ELF-1 (cell line): ENCODE measurements around the gene CEP57L1.
"Not testable (repeated sequence)": the region's sequence is repeated elsewhere in the genome, so short reads cannot be mapped to it uniquely, and the experiment has no call there.

ENCODE experiments used
- DNase-seq: peaks from one replicate; pipeline ENCODE4 v3.0.0-alpha.2; 2016; ENCODE audit warnings: low read depth, low spot score

The CEP57L1 gene

DNA sequence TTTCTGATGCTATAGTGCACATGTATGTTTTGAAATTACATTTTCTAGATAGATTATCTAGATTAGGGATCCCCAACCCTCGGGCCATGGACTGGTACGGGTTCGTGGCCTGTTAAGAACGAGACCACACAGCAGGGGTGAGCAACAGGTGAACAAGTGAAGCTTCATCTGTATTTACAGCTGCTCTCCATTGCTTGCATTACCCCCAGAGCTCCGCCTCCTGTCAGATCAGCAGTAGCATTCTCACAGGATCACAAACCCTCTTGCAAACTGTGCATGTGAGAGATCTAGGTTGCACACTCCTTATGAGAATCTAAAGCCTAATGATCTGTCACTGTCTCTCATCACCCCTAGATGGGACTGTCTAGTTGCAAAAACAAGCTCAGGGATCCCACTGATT, 10.4 kb downstream of the CEP57L1 start:
- DNase-seq: no peak

DNA sequence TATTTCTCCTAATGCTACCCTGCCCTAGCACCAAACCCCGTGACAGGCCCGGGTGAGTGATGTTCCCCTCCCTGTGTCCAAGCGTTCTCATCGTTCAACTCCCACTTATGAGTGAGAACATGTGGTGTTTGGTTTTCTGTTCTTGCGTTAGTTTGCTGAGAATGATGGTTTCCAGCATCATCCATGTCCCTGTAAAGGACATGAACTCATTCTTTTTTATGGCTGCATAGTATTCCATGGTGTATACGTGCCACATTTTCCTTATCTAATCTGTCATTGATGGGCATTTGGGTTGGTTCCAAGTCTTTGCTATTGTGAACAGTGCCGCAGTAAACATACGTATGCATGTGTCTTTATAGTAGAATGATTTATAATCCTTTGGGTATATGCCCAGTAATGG, 14.4 kb downstream of the CEP57L1 start:
- not testable (repeated sequence) for DNase-seq

DNA sequence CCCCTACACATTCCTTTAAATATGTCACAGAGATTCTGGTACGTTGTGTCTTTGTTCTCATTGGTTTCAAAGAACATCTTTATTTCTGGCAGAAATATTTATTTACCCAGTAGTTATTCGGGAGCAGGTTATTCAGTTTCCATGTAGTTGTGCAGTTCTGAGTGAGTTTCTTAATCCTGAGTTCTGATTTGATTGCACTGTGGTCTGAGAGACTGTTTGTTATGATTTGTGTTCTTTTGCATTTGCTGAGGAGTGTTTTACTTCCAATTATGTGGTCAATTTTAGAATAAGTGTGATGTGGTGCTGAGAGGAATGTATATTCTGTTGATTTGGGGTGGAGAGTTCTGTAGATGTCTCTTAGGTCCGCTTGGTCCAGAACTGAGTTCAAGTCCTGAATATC, 17.4 kb downstream of the CEP57L1 start:
- not testable (repeated sequence) for DNase-seq

DNA sequence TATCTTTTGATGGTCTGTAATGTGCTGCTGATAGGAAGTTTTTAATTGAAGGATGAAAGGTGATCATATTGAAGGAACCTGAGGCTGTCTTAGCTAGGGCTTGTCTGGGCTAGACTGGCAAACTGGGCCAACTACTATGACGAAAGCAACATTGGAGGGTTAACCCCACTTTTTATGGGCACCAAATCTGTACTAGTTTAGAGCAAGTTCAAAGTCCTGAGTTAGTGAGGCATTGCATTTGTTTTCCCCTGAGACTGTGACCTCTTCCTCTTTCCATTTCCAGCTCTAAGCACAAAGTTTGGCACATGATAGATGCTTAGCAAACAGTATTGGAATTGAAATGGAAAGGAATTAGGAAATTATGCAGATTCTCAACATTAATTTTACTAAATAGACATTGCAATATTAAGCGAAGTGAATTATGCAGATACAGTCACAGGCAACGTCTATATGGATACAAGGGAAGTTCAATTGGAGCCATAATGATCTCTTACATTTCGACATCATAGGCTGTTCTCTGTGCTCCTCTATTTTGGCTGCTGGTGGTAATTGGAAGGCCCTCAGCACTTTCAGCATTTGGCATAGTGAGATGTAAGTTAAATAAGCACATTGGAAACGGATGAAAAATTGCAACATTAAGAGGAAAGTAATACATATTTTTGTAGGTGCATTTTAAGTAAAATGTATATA, 22.2 kb downstream of the CEP57L1 start:
- DNase-seq: no peak

DNA sequence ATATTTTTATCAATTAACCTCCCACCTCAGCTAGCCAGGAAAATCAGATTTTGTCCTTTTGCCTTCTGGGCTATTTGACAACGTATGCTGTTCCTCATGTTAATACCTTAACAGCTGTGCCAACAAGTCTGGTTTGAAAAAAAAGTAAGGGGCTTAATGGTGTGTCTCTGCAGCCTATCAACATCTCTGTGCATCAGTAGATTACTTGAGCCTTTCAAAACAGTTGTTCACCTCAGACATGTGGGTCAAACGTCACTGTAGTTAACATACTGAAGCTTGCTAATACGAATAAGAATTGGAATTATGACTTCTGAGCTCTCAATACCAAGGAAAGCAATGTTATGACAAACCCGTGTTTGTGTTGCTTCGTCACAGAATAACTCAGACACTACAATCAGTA, 23.0 kb downstream of the CEP57L1 start:
- DNase-seq: no peak

DNA sequence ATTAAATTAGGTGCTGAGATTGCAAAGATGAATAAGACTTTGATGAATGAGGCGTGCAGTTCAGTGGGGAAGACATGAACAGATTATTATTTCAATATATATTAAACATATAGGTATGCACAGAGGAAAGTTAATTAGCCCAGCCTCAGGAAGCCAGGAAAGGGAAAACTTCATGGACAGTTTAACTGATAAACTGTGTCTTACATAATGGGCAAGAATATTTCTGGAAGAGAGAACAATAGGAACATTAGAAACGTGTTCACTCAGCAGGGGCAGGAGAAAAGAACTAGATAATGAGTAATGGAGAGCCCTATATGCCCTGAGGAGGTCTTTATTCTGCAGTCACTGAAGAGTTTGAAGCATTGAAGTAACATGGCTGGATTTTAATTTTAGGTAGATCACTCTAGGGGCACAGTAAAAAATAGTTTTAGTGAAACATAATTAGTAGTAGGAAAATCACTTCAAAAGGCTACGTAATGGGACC, 23.6 kb downstream of the CEP57L1 start:
- no peak for DNase-seq

DNA sequence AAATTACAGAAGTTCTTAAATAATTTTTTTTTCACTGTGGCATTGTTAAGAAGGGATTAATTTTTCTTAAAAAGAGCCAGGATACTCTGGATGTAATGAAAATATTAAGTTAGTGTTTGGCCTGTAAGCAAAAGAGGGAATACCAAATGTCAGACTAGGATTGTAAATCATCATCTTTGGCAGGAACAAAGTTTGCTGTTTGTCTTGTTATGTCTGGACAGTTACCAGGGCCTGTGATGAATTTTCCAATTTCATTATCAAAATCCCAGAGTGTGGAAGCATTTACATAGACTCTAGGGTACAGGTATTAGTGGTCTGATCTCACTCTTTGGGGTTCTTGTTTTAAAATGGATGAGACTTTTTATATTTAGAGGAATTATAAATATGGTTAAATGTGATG, 26.1 kb downstream of the CEP57L1 start:
- no peak for DNase-seq

DNA sequence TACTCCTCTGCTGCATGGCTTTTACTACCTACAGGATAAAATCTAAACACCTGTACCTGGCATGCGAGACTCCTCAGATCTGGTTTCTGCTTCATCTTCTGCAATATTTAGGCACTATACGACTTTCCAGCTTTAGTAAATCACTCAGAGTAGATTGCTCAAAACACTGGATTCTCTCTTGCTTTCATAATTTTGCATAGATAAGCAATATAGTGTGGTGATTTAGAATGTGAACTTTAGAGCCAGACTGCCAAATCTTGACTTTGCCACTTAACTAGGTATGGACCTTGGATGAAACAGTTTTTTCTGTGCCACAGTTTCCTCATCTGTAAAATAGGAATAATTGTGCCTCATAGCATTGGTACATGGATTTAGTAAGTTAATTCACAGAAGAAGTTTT, 28.9 kb downstream of the CEP57L1 start:
- DNase-seq: no peak

DNA sequence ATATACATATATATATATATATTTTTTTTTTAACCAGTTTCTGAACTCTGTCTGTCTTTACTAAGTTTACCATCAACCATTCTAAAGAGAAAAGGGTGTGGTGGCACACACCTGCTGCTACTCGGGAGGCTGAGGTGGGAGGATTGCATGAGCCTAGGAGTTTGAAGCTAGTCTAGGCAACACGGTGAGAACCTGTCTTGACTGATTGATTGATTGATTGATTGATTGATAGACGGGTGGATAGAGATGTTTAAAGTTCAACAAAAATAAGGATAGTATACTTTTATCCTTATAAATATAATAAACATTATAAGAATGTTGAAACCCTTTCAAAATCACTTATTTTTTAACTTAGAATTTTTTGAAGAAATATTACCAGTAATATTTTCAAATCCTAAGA, 30.2 kb downstream of the CEP57L1 start:
- no peak for DNase-seq

DNA sequence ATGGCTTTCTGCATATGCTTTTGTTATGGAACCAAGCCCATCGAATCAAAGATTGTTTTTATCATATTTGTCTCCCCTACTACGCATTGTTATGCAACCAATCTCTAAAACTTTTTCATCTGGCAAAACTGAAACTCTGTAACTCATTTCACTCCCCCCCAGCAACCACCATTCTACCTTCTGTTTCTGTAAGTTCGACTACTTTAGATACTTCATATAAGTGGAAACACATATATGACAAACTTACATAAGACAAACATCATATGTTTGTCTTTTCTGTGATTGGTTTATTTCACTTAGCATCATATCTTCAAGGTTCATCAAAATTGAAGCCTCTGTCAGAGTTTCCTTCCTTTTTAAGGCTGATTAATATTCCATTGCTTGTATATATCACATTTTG, 34.8 kb downstream of the CEP57L1 start:
- no peak for DNase-seq

DNA sequence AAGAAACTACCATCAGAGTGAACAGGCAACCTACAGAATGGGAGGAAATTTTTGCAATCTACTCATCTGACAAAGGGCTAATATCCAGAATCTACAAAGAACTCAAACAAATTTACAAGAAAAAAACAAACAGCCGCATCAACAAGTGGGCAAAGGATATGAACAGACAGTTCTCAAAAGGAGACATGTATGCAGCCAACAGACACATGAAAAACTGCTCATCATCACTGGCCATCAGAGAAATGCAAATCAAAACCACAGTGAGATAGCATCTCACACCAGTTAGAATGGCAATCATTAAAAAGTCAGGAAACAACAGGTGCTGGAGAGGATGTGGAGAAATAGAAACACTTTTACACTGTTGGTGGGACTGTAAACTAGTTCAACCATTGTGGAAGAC, 40.3 kb downstream of the CEP57L1 start:
- DNase-seq: not testable (repeated sequence)

DNA sequence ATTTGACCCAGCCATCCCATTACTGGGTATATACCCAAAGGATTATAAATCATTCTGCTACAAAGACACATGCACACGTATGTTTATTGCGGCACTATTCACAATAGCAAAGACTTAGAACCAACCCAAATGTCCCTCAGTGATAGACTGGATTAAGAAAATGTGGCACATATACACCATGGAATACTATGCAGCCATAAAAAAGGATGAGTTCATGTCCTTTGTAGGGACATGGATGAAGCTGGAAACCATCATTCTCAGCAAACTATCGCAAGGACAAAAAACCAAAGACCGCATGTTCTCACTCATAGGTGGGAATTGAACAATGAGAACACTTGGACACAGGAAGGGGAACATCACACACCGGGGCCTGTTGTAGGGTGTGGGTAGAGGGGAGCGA, 40.7 kb downstream of the CEP57L1 start:
- DNase-seq: not testable (repeated sequence)

DNA sequence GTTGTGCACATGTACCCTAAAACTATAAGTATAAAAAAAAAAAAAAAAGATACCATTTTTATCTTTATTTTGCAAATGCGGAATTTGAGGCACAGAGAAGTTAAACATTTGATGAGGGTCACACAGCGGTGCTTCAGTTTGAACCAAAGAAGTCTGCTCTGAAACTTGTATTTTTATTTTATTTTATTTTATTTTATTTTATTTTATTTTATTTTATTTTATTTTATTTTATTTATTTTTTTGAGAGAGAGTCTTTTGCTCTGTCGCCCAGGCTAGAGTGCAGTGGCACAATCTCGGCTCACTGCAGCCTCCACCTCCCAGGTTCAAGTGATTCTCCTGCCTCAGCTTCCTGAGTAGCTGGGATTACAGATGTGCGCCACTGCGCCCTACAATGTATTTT, 41.2 kb downstream of the CEP57L1 start:
- DNase-seq: not testable (repeated sequence)

DNA sequence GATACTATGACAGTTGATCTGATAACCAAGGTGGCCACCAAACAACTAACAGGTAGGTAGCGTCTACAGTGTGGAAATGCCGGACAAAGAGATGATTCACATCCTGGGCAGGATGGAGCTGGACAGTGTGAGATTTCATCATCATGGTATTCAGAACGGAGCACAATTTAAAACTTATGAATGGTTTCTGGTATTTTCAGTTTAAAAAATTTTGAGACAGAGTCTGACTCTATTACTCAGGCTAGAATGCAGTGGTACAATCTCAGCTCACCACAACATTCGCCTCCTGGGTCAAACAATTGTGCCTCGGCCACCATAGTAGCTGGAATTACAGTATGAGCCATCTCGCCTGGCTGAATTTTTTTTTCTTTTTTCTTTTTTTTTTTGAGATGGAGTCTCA, 43.8 kb downstream of the CEP57L1 start:
- DNase-seq: no peak

DNA sequence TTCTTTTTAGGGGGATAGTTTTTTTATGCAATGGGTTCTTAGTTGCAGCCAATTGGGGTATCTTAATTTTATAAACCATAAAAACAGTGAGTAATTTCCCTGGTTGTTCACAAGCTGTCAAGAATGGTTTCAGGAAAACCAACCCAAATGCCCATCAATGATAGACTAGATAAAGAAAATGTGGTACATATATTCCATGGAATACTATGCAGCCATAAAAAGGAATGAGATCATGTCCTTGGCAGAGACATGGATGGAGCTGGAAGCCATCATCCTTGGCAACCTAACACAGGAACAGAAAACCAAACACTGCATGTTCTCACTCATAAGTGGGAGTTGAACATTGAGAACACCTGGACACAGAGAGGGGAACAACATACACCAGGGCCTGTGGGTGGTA, 46.8 kb downstream of the CEP57L1 start:
- DNase-seq: not testable (repeated sequence)

DNA sequence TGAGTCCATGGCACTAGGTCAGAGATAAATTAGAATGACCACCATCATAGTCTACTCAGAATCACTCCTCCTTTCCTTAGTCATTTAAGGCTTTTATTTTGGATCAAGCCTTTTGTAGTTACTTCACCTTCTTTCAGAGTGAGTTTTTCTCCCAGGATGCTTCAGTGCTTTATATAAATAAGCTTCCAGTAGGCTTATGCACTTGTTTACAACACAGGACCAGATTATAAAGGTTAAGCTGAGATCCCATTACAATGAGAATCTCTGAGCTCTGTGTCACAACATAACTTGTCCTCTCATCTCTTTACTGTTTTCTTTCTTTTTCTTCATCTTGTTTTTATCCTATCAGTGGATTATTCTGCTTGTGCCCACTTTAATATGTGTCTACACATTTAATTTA, 47.9 kb downstream of the CEP57L1 start:
- no peak for DNase-seq

DNA sequence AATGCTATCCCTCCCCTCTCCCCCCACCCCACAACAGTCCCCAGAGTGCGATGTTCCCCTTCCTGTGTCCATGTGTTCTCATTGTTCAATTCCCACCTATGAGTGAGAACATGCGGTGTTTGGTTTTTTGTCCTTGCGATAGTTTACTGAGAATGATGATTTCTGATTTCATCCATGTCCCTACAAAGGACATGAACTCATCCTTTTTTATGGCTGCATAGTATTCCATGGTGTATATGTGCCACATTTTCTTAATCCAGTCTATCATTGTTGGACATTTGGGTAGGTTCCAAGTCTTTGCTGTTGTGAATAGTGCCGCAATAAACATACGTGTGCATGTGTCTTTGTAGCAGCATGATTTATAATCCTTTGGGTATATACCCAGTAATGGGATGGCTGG, 52.9 kb downstream of the CEP57L1 start:
- not testable (repeated sequence) for DNase-seq

DNA sequence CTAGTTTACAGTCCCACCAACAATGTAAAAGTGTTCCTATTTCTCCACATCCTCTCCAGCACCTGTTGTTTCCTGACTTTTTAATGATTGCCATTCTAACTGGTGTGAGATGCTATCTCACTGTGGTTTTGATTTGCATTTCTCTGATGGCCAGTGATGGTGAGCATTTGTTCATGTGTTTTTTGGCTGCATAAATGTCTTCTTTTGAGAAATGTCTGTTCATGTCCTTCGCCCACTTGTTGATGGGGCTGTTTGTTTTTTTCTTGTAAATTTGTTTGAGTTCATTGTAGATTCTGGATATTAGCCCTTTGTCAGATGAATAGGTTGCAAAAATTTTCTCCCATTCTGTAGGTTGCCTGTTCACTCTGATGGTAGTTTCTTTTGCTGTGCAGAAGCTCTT, 53.4 kb downstream of the CEP57L1 start:
- not testable (repeated sequence) for DNase-seq

DNA sequence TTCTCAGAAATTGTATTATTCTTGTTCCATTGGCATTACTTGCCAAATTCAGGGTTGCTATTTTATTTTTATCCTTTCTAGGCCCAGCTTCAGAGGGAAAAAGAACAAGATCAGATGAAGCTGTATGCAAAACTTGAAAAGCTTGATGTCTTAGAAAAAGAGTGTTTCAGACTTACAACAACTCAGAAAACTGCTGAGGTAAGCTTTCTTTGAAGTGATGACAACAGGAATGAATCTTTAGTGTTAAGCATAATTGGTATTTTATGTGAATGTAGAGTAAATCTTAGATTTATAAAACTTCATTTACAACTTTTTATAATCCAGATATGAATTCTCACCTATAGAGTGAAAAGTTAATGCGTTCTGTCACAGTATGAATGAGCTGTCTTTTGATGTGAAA, 58.4 kb downstream of the CEP57L1 start:
- DNase-seq: no peak

DNA sequence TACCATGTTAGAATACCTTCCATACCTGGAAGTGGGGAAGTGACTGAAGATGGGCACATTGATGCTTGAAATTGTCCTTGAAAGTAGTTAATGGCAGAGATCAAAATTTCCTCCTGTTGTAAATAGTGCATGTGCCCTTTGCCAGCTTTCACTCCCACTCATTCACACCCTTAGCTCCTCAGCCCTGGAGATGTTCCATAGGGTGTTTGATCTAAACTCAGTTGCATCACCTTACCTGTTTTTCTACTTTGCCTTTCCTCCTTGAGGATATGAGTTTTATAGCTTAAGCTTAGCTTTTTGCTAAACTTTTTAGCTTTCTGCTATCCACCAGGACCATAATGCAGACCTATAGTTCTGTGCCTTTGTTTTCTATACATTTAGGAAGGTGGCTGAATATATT, 69.0 kb downstream of the CEP57L1 start:
- DNase-seq: no peak

DNA sequence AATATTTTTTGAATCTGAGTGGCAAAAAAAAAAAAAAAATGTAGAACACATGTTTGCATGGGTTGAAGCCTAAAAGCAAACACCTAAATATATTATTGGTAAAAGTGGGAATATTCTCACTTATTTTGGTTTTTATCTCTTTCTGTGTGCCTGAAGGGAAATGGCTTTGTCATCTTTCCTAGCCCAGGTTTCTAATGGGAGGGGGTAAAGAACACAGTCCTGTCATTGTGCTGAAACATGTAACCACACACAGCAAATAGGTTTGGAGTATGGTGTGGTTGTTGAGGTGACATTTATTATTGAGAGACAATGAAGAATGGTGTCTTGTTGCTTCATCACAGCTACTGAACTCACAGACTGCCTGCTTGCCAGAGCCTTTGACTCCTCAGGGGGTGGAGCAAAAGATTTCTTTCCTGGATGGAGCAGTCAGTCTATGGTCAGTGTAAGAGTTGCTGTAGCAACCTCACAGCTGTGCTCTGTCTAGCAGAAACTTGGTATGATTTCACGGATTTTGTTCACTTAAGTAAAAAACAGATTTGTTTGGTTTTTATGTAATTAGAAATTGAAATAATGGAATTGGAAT, 70.2 kb downstream of the CEP57L1 start:
- no peak for DNase-seq

DNA sequence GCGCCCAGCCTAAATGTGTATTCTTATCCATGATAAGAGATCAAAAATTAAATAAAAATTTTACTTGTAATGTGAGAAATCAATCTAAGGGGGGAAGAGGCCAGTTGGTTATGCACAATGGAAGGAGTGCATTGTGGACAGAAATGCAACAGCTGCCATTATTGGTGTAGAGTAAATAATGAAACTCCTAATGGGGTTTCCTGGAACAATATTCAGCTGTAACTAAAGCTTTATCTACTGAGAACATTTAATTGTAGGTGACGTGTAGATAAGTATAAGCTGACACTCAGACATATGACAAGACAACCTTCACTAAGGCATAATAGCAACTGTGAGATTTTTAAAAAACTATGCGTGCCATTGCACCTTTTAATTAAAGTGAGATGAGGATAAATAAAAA, 71.4 kb downstream of the CEP57L1 start:
- no peak for DNase-seq

DNA sequence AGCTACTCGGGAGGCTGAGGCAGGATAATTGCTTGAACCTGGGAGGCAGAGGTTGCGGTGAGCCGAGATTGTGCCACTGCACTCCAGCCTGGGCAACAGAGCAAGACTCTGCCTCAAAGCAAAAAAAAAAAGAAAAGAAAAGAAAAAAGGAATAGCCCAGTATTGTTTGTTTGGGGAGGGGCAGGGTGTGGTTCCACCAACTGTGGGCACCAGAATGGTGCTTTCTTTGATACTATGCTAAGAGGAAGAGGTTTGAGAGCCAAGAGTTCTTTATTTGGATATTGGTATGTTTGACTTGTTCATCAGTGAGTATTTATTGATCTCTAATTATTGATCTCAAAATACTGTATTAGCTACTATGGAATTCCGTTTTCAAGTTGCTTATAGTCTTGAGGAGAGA, 72.3 kb downstream of the CEP57L1 start:
- no peak for DNase-seq

DNA sequence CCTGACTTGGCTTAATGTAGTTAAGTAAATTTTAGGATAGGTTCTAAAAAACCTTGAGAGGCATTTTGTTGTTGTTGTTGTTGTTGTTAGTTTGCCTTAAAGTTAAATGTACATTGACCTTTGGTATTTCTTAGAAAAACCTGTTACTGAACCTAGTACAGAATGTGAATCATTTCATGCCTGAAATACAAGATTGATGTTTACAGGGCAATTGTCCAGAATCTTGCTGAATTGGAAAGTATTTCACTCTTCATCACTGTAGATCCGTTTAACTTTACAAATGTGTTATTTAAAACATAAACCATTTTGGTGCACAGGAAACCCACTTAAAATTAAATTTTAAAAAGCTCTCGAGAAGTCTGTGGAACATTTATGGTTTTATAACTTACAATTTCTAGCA, 75.0 kb downstream of the CEP57L1 start:
- DNase-seq: no peak
